Retinal pigment epithelial cell (primary cell): ENCODE results near the gene FABP6.
A peak's percentile ranks its signal among the peaks of the same experiment; 100 is the strongest.

ENCODE experiments used
- DNase-seq: peaks from one replicate; pipeline ENCODE4 v3.0.0-alpha.2; 2010; ENCODE audit warnings: low read depth
- H3K4me3 ChIP-seq: 2 replicates; pipeline ENCODE4 v1.5.1; 2011; ENCODE audit warnings: mild to moderate bottlenecking, low read length, control low read depth, moderate library complexity
- TF ChIP-seq, protein P1 (sequence below): conservative IDR thresholded peaks from 2 replicates; pipeline ENCODE4 v1.5.1; 2011; ENCODE audit warnings: low read depth, low read length, control low read depth, inconsistent platforms

The FABP6 gene

DNA sequence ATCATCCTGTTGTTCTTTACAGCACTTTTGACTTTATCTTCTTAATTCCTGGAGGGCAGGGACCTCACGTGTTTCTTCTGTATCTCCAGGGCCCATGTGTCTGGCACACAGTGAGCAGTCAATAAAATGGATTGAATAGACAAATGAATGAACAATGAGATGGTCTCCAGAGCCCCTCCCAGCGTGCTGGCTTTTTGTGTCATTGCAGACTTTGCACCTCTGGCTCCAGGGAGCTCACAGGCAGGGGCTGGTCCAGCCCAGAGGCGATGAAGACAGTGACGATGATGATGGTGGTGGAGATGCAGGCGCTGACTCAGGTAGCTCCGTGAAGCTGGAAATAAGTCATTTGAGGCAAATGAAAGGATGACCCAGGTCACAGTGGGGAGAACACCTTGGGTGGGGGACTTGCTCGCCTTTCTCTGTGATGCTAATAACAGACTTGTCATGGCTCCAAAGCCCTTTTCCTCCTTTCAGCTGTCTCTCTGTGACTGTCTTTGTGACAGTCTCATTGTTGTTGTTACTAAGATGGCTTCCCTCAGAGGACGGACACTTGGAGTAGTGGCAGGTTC, 30.4 kb upstream of the FABP6 start:
- no peak for DNase-seq
- H3K4me3 ChIP-seq, result peak overlapping the region; percentile 26
- TF ChIP-seq, protein P1, sequence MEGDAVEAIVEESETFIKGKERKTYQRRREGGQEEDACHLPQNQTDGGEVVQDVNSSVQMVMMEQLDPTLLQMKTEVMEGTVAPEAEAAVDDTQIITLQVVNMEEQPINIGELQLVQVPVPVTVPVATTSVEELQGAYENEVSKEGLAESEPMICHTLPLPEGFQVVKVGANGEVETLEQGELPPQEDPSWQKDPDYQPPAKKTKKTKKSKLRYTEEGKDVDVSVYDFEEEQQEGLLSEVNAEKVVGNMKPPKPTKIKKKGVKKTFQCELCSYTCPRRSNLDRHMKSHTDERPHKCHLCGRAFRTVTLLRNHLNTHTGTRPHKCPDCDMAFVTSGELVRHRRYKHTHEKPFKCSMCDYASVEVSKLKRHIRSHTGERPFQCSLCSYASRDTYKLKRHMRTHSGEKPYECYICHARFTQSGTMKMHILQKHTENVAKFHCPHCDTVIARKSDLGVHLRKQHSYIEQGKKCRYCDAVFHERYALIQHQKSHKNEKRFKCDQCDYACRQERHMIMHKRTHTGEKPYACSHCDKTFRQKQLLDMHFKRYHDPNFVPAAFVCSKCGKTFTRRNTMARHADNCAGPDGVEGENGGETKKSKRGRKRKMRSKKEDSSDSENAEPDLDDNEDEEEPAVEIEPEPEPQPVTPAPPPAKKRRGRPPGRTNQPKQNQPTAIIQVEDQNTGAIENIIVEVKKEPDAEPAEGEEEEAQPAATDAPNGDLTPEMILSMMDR, result no peak

DNA sequence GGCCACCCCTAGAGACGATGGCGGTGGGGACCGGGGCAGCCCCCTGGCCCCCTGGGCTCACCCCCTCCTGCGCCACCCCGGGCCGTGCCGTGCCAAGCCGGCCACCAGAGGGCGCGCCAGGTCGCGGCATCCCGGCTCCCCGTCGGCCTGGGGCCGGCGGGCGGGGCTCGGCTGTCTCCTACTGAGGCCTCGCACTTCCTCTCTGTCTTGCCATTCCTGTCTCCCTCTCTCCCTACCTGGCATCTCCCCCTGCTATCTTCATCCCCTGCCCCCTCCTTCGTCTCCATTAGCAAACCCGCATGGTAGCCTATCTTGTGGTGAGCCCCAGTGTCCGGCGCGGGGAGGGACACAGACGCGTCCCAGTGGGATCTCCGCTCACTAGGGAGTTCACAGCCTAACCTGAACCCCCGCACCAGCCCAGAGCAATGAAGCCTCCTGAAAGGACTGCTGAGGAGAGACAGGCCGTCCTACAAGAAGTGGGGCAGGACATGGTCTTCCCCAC, 29.8 kb upstream of the FABP6 start:
- TF ChIP-seq, protein P1, result peak; percentile 55
- DNase-seq, result no peak
- peak overlapping the region; percentile 56 for H3K4me3 ChIP-seq

DNA sequence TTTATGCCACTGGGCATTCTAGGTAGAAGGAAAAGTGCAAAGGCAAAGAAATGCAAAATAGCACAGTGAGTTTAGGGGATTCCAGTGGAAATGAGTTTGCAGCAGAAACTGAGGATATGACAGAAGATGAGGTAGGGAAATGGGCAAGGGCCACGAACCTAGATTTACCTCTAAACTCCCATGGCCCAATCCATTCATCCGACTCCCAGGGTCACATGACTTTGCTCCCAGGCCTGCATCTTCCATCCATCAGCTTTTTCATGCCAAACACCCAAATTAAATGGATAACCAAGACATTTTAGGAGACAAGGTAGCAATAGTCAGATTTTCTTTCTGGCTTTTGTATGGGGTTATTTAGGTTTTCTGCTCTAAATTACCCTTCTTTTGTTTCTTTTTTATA, 22.2 kb upstream of the FABP6 start:
- DNase-seq, result no peak
- TF ChIP-seq, protein P1, result no peak
- H3K4me3 ChIP-seq, result no peak overlapping the region

DNA sequence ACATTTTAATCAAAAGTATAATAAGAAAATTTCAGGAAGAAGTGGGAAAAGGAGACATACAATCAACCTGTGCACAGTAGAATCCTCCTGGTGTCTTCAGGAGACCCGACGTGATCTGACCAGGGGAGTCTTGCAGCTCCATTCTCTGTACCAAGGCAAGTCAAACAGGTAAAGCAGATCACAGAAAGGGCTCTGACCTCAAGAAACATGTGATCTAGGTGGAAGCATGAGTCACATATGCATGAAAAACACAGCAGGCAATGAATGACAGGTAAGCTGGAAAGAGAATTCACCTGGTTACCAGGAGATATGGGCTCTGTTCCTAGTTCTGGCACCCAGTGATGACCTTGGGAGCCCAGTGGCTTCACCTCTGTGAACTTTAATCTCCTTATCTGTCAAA, 19.4 kb upstream of the FABP6 start:
- no peak overlapping the region for H3K4me3 ChIP-seq
- TF ChIP-seq, protein P1, result no peak
- DNase-seq, result no peak

DNA sequence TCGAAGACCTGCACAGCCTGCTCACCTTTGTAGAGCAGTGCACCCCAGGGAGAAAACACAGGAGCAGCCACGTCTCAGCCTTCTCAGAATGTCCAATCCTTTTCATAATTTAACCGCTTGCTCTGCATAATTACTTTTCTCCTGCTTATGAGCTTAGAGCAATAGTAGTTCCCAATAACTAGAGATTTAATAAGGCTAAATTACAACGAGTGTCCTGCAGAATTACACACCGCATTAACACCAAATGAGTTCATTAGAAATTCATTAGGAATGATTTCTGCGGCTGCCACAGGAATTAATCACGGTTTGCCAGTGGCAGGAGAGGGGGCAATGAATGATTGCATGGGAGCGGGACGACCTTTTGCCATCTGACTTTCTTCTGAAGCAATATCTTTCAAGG, 18.7 kb upstream of the FABP6 start:
- TF ChIP-seq, protein P1, result no peak
- H3K4me3 ChIP-seq, result no peak overlapping the region
- no peak for DNase-seq

DNA sequence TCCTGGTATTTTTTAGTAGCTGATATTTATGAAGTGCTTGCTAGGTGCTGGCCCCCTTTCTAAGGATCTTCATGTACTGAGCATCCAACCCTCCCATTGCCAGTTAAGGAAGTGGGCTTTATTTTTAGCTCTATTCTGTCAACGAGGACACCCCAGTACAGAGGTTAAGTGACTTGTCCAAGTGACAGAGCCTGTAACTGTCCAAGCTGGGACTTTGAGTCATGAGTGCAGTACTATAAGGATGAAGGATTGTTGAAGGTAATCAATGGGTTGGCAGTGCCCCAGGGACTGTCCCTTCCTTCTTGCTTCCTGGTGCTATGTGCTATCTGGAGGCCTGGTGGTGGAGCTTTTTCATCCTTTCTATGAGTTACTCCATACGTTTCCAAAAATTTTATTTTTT, 18.0 kb upstream of the FABP6 start:
- H3K4me3 ChIP-seq, result no peak overlapping the region
- TF ChIP-seq, protein P1, result no peak
- DNase-seq, result no peak

DNA sequence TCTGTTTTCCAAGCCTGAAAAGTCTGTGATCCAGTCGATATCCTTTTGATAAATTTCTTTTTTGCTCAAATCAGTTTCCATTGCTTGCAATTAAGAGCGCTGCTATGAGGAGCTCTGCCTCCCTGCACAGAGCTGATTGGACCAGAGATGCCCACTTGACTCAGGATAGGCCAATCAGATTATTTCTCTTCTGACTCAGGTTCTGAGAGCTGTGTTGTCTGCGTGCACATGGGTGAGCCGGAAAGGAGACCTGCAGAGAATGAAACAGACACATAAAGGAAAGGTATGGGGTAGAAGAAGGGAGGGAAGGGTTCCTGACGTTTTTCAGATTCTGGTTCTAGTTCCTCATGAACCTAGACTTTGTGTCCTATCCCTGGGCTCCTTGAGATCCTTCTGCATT, 15.8 kb upstream of the FABP6 start:
- TF ChIP-seq, protein P1, result no peak
- no peak overlapping the region for H3K4me3 ChIP-seq
- DNase-seq, result no peak
